HG03565 (cell line): ENCODE data around the gene SCN8A.

Experiments used
- ATAC-seq: cut with Tn5 transposase; IDR thresholded peaks from one replicate; pipeline ENCODE4 v1.9.1; 2021; ENCODE audit warnings: mild to moderate bottlenecking, moderate library complexity; ENCODE audit not compliant: unreplicated experiment

The SCN8A gene

GRCh38 chr12:51847643-51848325 is 256.8 kb downstream of the SCN8A start:
- no peak for ATAC-seq

GRCh38 chr12:51848326-51848727 is 257.3 kb downstream of the SCN8A start, which contains the start of gene FIGNL2:
Gene FIGNL2, minus strand, starts transcription at chr12:51848718. Its CDS starts 26,305 bp downstream, at chr12:51822413.
- no peak for ATAC-seq

- ATAC-seq, result no peak
These were observed 258.1 kb downstream of the SCN8A start for GRCh38 chr12:51848841-51849735.

GRCh38 chr12:51850081-51850964 is 259.3 kb downstream of the SCN8A start:
- no peak for ATAC-seq

- ATAC-seq, result no peak
These were observed 259.9 kb downstream of the SCN8A start for GRCh38 chr12:51850965-51851299.

GRCh38 chr12:51851413-51852124 is 260.5 kb downstream of the SCN8A start:
- no peak for ATAC-seq

GRCh38 chr12:51852404-51853137 is 261.5 kb downstream of the SCN8A start:
- ATAC-seq, result no peak

- no peak for ATAC-seq
These were observed 264.8 kb downstream of the SCN8A start for GRCh38 chr12:51855586-51856428.

- ATAC-seq, result no peak
These were observed 270.0 kb downstream of the SCN8A start for GRCh38 chr12:51860986-51861385.
